HepG2 (cell line): ENCODE results near the gene STK10. TPM values are rescaled to one million over a fixed set of nuclear protein-coding genes. Genes with fewer than 3 reads are reported as not detected.
A peak's percentile ranks its signal among the peaks of the same experiment; 100 is the strongest.

Experiments
- ATAC-seq: fragments of 200-7000 bp; cut with Tn5 transposase; 3 replicates; pipeline ENCODE4 v1.9.1; 2020; ENCODE audit warnings: mild to moderate bottlenecking, moderate library complexity
- BruUV-seq: library from RNA; stranded (reverse); fragments of 400-500 nt; replicated peaks from 2 replicates; lab custom pipeline; 2021; lab: Mats Ljungman, UMichigan
- CTCF ChIA-PET: fragments of 300-600 bp; formaldehyde crosslinking; extraction: SDS; loops from one replicate; lab custom pipeline; 2021; ENCODE audit warnings: low total read pairs, inconsistent platforms, low intra/inter-chr PET ratio; lab: Yijun Ruan, JAX
- POLR2A ChIA-PET: fragments of 350-600 bp; sonication (Branson Sonifier 250); formaldehyde crosslinking; loops from one replicate; lab custom pipeline; 2020; ENCODE audit warnings: antibody characterized with exemption, inconsistent platforms; lab: Yijun Ruan, JAX
- DNase-seq: peaks from one replicate; pipeline ENCODE4 v3.0.0-alpha.2; 2015; ENCODE audit warnings: low spot score
- FAIRE-seq: peaks from 3 replicates; lab custom pipeline; 2011; peaks lifted over from hg19 to GRCh38; lab: Jason Lieb, UNC
- H2AFZ ChIP-seq: one replicate; pipeline ENCODE4 v1.6.1; 2011; ENCODE audit warnings: low read length, inconsistent platforms
- H3K27ac ChIP-seq: fragments of 300-600 bp; 3 replicates; pipeline ENCODE4 v1.8.0; 2011; ENCODE audit warnings: mixed run types, mild to moderate bottlenecking, mixed read lengths, low read length, inconsistent platforms; ENCODE audit not compliant: insufficient read depth; ENCODE audit errors: extremely low read length
- H3K27me3 ChIP-seq, 2 experiments: fragments of 200-600 bp in 1 of 2; 2 replicates in 1 of 2; 3 replicates in 1 of 2; pipeline versions ENCODE4 v1.6.0 to v1.8.0; 2011; ENCODE audit warnings: low read length in 2 of 2, mild to moderate bottlenecking in 2 of 2, moderate library complexity in 2 of 2, inconsistent platforms in 1 of 2; ENCODE audit not compliant: insufficient read depth in 2 of 2, control insufficient read depth in 1 of 2
- H3K36me3 ChIP-seq, 2 experiments: fragments of 200-600 bp in 1 of 2; replicated peaks in 1 of 2; 2 replicates in 1 of 2; 3 replicates in 1 of 2; pipeline versions ENCODE4 v1.5.1 to v1.8.0; 2011; ENCODE audit warnings: low read length in 2 of 2, inconsistent platforms in 1 of 2; ENCODE audit not compliant: insufficient read depth in 2 of 2, control insufficient read depth in 1 of 2
- H3K4me1 ChIP-seq: 2 replicates; pipeline ENCODE4 v1.5.1; 2012; ENCODE audit warnings: low read length, inconsistent platforms; ENCODE audit not compliant: insufficient read depth
- H3K4me2 ChIP-seq: 2 replicates; pipeline ENCODE4 v1.6.0; 2011; ENCODE audit warnings: low read depth, low read length, inconsistent platforms
- H3K4me3 ChIP-seq, 3 experiments: fragments of 200-600 bp in 1 of 3; sonication (generic), shearing (Covaris generic) in 1 of 3; replicated peaks in 1 of 3; 2 replicates each; pipeline ENCODE4 v1.5.1; 2011 to 2016; ENCODE audit warnings: low read length in 3 of 3, inconsistent platforms in 2 of 3, low read depth in 2 of 3, mild to moderate bottlenecking in 2 of 3, control low read depth in 1 of 3, mixed read lengths in 1 of 3; ENCODE audit not compliant: insufficient read depth in 1 of 3
- H3K79me2 ChIP-seq: one replicate; pipeline ENCODE4 v1.6.1; 2011; ENCODE audit warnings: low read length, inconsistent platforms; ENCODE audit not compliant: insufficient read depth
- H3K9ac ChIP-seq: 2 replicates; pipeline ENCODE4 v1.6.0; 2011; ENCODE audit warnings: mild to moderate bottlenecking, low read depth, low read length, inconsistent platforms; ENCODE audit not compliant: insufficient read depth
- H3K9me3 ChIP-seq: 2 replicates; pipeline ENCODE4 v1.5.1; 2012; ENCODE audit warnings: mild to moderate bottlenecking, low read length
- H4K20me1 ChIP-seq: 2 replicates; pipeline ENCODE4 v1.6.0; 2011; ENCODE audit warnings: inconsistent platforms, mild to moderate bottlenecking, low read length, moderate library complexity; ENCODE audit not compliant: insufficient read depth
- JUNB ChIP-seq: sonication (generic); formaldehyde crosslinking; IDR thresholded peaks from 2 replicates; pipeline ENCODE4 v1.8.0; 2022; ENCODE audit warnings: missing genetic modification reagents, mild to moderate bottlenecking, borderline replicate concordance
- RCOR2 ChIP-seq: IDR thresholded peaks from 2 replicates; pipeline ENCODE4 v1.6.1; 2016; ENCODE audit warnings: missing biosample characterization, missing genetic modification reagents
- ZNF441 ChIP-seq: sonication (generic); formaldehyde crosslinking; IDR thresholded peaks from 2 replicates; pipeline ENCODE4 v1.7.0; 2021; ENCODE audit warnings: missing genetic modification reagents, borderline replicate concordance
- ZNF446 ChIP-seq: sonication (generic); formaldehyde crosslinking; IDR thresholded peaks from 2 replicates; pipeline ENCODE4 v1.5.0; 2020; ENCODE audit warnings: mild to moderate bottlenecking, missing genetic modification reagents
- ZSCAN29 ChIP-seq: sonication (generic); formaldehyde crosslinking; conservative IDR thresholded peaks from 2 replicates; pipeline ENCODE4 v1.4.0; 2020; ENCODE audit warnings: mild to moderate bottlenecking, missing genetic modification reagents
- WGBS: methylation state at CpG from one replicate; pipeline ENCODE4 v1.1.6; 2017; ENCODE audit warnings: low lambda C conversion rate; 5-methylcytosine and 5-hydroxymethylcytosine counted together
- in situ Hi-C: cut with HindIII; loops from 2 replicates; pipeline ENCODE4 v1.10.0; 2017; ENCODE audit warnings: low pct_unique_long_range_greater_than_20kb; ENCODE audit not compliant: extremely low pct_ligation_motif_present
- intact Hi-C: fragments of 100-400 bp; cut with micrococcal nuclease; formaldehyde crosslinking; loops from one replicate; pipeline ENCODE4 v1.10.0; 2022; ENCODE audit not compliant: unreplicated experiment
- polyA plus RNA-seq, 8 experiments: library from polyadenylated mRNA; depleted of rRNA in 3 of 8; stranded (reverse) in 7 of 8; unstranded in 1 of 8; fragments of >200 nt; fragmentation: Illumina TruSeq in 4 of 8; extraction: Trizol in 4 of 8; gene quantifications; 2 replicates each; pipeline versions ENCODE4 v1.2.1 to v1.2.3, GENCODE V29; 2011 to 2016; ENCODE audit warnings: low read depth in 4 of 8, missing spikeins in 1 of 8, mixed read lengths in 1 of 8; ENCODE audit not compliant: insufficient read depth in 1 of 8
- total RNA-seq, 5 experiments: library from RNA; depleted of rRNA; stranded (reverse); fragments of >200 nt; fragmentation: Illumina TruSeq; extraction: Trizol; gene quantifications; 2 replicates each; pipeline ENCODE4 v1.2.3, GENCODE V29; 2016; ENCODE audit warnings: low read depth in 1 of 5
- TF ChIP-seq, protein P1 (sequence below): sonication (generic); formaldehyde crosslinking; IDR thresholded peaks from 2 replicates; pipeline ENCODE4 v1.5.0; 2020; ENCODE audit warnings: mild to moderate bottlenecking, missing genetic modification reagents
- TF ChIP-seq, protein P2 (sequence below): sonication (generic); formaldehyde crosslinking; conservative IDR thresholded peaks from 2 replicates; pipeline ENCODE4 v1.8.0; 2022; ENCODE audit warnings: low read depth, missing genetic modification reagents

Gene STK10
- total and polyA plus RNA-seq, 2 of the 13 experiments (the other 11 are each of a cell fraction or from before 2014, with no cell fraction given), result 7.0 to 7.2 TPM

DNA sequence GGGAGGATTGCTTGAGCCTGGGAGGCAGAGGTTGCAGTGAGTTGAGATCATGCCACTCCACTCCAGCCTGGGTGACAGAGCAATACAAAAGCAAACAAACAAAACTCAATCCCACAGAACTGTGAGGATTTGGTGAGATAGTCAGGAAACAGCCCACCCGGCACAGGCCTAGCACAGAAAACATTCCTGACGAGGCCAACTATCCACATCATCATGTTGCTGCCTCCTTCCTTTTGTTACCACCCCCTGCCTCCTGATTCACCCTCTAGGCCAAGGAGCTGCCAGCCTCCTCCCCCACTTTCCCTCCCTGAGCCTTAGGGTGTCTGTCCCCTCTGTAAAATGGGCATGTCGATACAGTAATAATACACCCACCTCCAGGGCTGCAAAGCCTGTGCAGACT is 39.0 kb downstream of the STK10 start:
- H3K36me3 ChIP-seq, result peaks cover 0 to 5% of the 10 kb centered on the region in 2 experiments; a peak in 2 of 5 replicates
- no peaks in the 10 kb centered on the region for H3K79me2 ChIP-seq
- no TSS peak for BruUV-seq
- no peak overlapping the region for H3K4me3 ChIP-seq
- no peak overlapping the region for H3K27ac ChIP-seq
- no peaks in the 10 kb centered on the region for H3K27me3 ChIP-seq
- no peaks in the 10 kb centered on the region for H4K20me1 ChIP-seq
- WGBS, result 100% methylated on average over 2 of the region's 3 CpGs
- no peaks in the 10 kb centered on the region for H3K9me3 ChIP-seq
- no peak for DNase-seq
- TF ChIP-seq, protein P1, sequence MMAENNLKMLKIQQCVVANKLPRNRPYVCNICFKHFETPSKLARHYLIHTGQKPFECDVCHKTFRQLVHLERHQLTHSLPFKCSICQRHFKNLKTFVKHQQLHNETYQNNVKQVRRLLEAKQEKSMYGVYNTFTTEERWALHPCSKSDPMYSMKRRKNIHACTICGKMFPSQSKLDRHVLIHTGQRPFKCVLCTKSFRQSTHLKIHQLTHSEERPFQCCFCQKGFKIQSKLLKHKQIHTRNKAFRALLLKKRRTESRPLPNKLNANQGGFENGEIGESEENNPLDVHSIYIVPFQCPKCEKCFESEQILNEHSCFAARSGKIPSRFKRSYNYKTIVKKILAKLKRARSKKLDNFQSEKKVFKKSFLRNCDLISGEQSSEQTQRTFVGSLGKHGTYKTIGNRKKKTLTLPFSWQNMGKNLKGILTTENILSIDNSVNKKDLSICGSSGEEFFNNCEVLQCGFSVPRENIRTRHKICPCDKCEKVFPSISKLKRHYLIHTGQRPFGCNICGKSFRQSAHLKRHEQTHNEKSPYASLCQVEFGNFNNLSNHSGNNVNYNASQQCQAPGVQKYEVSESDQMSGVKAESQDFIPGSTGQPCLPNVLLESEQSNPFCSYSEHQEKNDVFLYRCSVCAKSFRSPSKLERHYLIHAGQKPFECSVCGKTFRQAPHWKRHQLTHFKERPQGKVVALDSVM (CRISPR knock-in tag), result 0 out of 2 replicates have a peak, but pooled peaks have one; percentile 26
- TF ChIP-seq, protein P2, sequence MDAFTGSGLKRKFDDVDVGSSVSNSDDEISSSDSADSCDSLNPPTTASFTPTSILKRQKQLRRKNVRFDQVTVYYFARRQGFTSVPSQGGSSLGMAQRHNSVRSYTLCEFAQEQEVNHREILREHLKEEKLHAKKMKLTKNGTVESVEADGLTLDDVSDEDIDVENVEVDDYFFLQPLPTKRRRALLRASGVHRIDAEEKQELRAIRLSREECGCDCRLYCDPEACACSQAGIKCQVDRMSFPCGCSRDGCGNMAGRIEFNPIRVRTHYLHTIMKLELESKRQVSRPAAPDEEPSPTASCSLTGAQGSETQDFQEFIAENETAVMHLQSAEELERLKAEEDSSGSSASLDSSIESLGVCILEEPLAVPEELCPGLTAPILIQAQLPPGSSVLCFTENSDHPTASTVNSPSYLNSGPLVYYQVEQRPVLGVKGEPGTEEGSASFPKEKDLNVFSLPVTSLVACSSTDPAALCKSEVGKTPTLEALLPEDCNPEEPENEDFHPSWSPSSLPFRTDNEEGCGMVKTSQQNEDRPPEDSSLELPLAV, result no peak
- TF ChIP-seq JUNB (CRISPR knock-in tag) (no peak), ZNF441 (CRISPR knock-in tag) (no peak), ZSCAN29 (CRISPR knock-in tag) (no peak), RCOR2 (CRISPR knock-in tag) (no peak), ZNF446 (no peak)
- in situ Hi-C loops, result no loop called here
- intact Hi-C loops, result no loop called here
- ChIA-PET POLR2A (interaction anchor here (0.7 to 1.2 kb wide), 2 partner anchors 26 to 206 kb away, joined by 3 to 4 read pairs; no protein-coding TSS in a partner anchor), CTCF (no interaction called here)
- no peak overlapping the region for H2AFZ ChIP-seq
- no peak overlapping the region for H3K9ac ChIP-seq
- H3K4me1 ChIP-seq, result peaks cover 41% of the 10 kb centered on the region
- H3K4me2 ChIP-seq, result no peak overlapping the region
- ATAC-seq, result no peak
- FAIRE-seq, result no peak
